Activated naive CD8-positive, alpha-beta T cell treated with anti-CD3 and anti-CD28 coated beads for 36 hours (primary cell): ENCODE data around the gene C1QTNF6. TPM values are rescaled to one million over a fixed set of nuclear protein-coding genes. Genes with fewer than 3 reads are reported as not detected.

Experiments used
- DNase-seq: peaks from one replicate; pipeline ENCODE4 v3.0.0; 2021
- H3K27ac Mint-ChIP-seq: one replicate; pipeline ENCODE4 v1.8.0; 2022; ENCODE audit warnings: mild to moderate bottlenecking, moderate library complexity, mixed read lengths
- H3K27me3 Mint-ChIP-seq: one replicate; pipeline ENCODE4 v1.8.0; 2022; ENCODE audit warnings: mild to moderate bottlenecking, mixed read lengths
- H3K36me3 Mint-ChIP-seq: one replicate; pipeline ENCODE4 v1.8.0; 2021; ENCODE audit warnings: mild to moderate bottlenecking, mixed read lengths
- H3K4me1 Mint-ChIP-seq: one replicate; pipeline ENCODE4 v1.8.0; 2021; ENCODE audit warnings: mixed read lengths
- H3K4me3 Mint-ChIP-seq: one replicate; pipeline ENCODE4 v1.8.0; 2022; ENCODE audit warnings: mild to moderate bottlenecking, moderate library complexity, mixed read lengths
- H3K9me3 Mint-ChIP-seq: one replicate; pipeline ENCODE4 v1.8.0; 2022; ENCODE audit warnings: mixed read lengths
- total RNA-seq, 2 experiments: library from RNA; stranded (reverse); gene quantifications; one replicate each; pipeline ENCODE4 v1.2.3, GENCODE V29; 2021

The C1QTNF6 gene
- total RNA-seq, 2 experiments from 2014 or later, result 2.7 to 3.2 TPM

DNA sequence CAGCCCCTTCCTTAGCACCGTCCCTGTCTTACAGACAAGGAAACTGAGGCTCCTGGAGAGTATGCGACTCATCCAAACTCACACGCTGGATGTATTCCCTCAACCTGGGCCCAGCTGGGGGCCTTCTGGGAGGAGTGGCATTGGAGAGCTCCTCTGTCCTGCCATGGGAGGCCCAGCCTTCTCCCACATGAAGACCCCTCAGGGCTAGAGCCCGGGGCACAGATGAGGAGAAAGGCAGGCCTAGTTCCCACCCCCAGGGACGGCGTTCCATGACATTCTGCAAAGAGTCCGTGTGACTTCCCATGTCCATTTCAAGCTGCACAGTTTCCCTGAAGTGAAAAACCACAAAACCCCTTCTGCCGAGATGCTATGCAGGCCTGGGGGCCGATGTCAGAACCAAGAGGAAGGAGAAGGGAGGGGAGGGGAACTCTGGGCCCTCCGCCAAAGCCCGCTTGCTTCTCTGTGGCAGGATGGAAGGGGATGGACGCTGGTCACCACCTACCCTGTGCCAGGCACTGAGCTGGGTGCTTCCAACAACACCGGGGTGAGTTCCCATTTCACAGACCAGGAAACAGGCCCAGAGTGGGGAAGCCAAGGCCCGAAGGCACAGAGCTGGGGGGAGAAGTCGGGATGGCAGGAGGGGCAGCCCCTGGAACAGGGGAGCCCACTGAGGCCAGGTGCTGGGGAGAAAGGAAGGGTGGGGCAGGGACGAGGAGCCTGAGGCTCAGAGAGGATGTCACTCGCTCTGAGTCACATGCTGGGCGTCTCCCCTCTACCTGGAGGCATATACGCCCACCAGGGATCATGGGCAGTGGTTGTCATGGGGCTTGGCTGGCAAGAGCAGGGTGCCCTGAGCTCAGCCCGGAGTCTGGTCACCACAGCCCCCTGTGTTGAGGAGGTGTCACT lies 40.3 kb upstream of the C1QTNF6 start:
- peaks cover 80% of the 10 kb centered on the region for H3K36me3 Mint-ChIP-seq

DNA sequence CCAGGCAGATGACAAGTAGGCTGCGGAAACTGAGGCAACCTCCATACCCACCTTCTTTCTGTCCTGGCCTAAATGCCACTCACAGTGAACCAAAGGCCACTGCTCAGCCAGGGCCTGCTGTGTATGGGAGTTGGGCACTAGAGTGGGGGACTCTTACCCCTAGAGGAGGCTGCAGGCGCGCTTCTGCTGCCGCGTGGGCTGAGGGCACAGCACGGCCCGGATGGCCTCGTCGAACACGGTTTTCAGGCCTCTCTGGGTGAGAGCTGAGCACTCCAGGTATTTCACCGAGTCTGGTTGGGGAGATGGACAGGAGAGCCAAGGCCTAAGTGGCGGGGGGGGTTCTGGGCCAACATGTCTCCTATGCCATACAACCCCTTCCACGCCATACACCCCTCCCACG lies 38.5 kb upstream of the C1QTNF6 start:
- DNase-seq, result peak; percentile 50
- Mint-ChIP-seq H3K9me3 (peaks cover 10% of the 10 kb centered on the region), H3K4me1 (peaks cover 87% of the 10 kb centered on the region), H3K4me3 (peak overlapping the region; percentile 62), H3K27ac (peak overlapping the region; percentile 98), H3K36me3 (peaks cover 82% of the 10 kb centered on the region), H3K27me3 (no peaks in the 10 kb centered on the region)

More for the DNA sequence above, 40.3 kb upstream of the C1QTNF6 start:
- peaks cover 89% of the 10 kb centered on the region for H3K4me1 Mint-ChIP-seq
- DNase-seq, result peak; percentile 63
- no peaks in the 10 kb centered on the region for H3K27me3 Mint-ChIP-seq
- H3K27ac Mint-ChIP-seq, result peak overlapping the region; percentile 95
- peak overlapping the region; percentile 78 for H3K4me3 Mint-ChIP-seq
- H3K9me3 Mint-ChIP-seq, result peaks cover 4% of the 10 kb centered on the region

GRCh38 chr22:37226087-37226486 lies 38.0 kb upstream of the C1QTNF6 start:
- Mint-ChIP-seq H3K4me1 (peaks cover 87% of the 10 kb centered on the region), H3K9me3 (peaks cover 14% of the 10 kb centered on the region), H3K27me3 (no peaks in the 10 kb centered on the region), H3K27ac (peak overlapping the region; percentile 98), H3K36me3 (peaks cover 82% of the 10 kb centered on the region), H3K4me3 (no peak overlapping the region)
- no peak for DNase-seq

GRCh38 chr22:37225481-37225880 lies 37.4 kb upstream of the C1QTNF6 start:
- Mint-ChIP-seq H3K9me3 (peaks cover 19% of the 10 kb centered on the region), H3K4me3 (no peak overlapping the region), H3K36me3 (peaks cover 83% of the 10 kb centered on the region), H3K4me1 (peaks cover 87% of the 10 kb centered on the region), H3K27me3 (no peaks in the 10 kb centered on the region), H3K27ac (peak overlapping the region; percentile 98)
- DNase-seq, result no peak

DNA sequence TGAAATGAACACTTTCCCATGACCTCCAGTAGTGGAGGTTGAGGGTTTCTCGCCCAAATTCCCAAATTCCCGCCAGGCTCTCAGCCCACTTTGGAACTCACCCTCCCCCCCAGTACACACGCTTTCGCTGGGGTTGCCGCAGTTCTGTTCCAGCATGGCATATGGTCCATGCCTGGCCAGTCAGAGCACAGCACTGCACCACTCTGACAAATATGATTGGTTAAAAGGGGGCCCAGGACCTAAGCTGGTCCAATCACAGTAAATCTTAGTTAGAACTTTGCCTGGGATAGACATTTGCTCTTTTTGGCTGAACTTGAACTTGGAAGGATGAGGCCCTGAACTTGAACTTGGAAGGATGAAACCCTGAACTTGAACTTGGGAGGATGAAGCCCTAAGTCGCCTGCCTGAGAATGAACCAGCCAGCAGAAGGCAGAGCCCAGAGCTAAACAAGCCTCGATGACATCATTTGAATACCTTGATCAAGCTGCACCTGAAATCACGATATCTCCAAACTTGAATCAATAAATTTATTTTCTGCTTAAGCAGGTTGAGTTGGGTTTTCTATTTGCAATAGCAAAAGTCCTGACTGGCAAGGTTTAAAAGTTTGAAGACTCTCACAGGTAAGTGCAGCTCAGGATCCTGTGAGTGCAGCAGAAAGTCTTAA lies 36.8 kb upstream of the C1QTNF6 start:
- peaks cover 87% of the 10 kb centered on the region for H3K4me1 Mint-ChIP-seq
- H3K27me3 Mint-ChIP-seq, result no peaks in the 10 kb centered on the region
- peaks cover 84% of the 10 kb centered on the region for H3K36me3 Mint-ChIP-seq
- H3K9me3 Mint-ChIP-seq, result peaks cover 19% of the 10 kb centered on the region
- DNase-seq, result no peak
- no peak overlapping the region for H3K4me3 Mint-ChIP-seq
- peak overlapping the region; percentile 98 for H3K27ac Mint-ChIP-seq

DNA sequence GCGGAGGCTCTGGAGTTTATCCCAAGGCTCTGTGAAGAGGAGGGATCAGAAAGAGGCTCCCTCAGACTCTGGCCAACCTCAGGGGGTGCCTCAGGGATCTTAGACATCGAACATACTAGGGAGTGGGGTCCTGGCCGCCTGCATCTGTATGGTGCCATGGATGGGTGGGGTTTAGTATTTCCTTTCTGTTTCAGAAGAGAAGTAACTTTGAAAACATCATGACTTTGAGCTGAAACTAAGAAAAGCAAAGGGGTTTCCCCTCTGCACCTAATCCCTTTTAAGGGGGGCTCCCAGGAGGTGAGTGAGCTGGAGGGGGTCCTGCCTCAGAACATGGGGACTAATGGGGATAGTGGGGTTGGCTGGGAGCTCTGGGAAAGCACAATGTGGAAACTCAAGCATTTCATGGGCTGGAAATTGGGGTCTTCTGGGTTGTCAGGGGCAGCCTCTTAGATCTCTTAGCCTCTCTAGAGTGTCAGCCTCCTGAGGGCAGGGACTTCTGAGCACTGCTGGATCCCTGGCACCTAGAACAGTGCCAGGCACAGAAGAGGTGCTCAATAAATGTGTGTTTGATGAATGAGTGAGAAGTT lies 36.0 kb upstream of the C1QTNF6 start:
- Mint-ChIP-seq H3K4me1 (peaks cover 87% of the 10 kb centered on the region), H3K9me3 (peaks cover 19% of the 10 kb centered on the region), H3K27ac (peak overlapping the region; percentile 98), H3K27me3 (no peaks in the 10 kb centered on the region), H3K36me3 (peaks cover 80% of the 10 kb centered on the region), H3K4me3 (peak overlapping the region; percentile 32)
- peak; percentile 45 for DNase-seq

- Mint-ChIP-seq H3K4me3 (peak overlapping the region; percentile 37), H3K27ac (peak overlapping the region; percentile 98), H3K9me3 (peaks cover 21% of the 10 kb centered on the region), H3K27me3 (no peaks in the 10 kb centered on the region), H3K4me1 (peaks cover 86% of the 10 kb centered on the region), H3K36me3 (peaks cover 77% of the 10 kb centered on the region)
- peak; percentile 50 for DNase-seq
Measured at GRCh38 chr22:37222440-37222971, 34.5 kb upstream of the C1QTNF6 start.

DNA sequence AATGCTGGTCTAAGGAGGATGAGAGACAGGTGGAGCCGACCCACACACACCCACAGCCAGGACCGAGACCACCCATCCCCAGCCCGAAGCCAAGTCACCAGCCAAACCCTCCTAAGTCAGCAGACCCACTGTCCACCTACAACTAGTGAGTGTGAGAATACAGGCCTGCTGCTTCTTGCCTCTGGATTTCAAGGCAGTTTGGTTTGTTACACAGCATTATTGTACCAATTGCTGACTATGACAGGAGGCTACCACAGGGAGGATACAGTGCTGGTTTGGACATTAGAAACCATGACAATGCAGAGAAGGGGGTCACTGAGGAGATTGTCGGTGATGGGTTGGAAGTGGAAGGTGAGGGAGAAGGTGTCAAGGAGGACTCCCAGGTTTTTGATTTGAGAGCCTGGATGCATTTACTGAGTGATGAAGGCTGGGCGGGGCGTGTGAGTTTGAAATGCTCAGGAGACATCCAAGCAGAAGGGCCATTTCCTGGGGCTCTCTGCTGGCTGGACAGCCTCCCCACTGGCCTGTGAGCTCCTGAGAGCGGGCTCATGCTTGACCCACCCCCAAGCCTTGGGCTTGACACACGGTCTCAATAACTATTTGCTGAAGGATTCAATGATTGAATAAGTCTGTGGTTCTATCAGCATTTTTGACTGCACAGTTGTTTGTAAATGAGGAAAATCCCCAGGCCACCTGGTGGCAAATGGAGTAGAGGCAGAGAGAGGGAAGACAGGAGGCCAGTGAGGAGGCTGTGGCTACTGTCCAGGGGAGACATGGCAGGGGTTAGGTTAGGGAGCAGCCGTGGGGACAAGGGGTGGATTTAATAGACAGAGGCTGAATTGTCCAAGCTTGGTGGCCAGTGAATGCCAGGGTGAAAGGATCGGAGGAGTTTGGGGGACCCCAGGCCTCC lies 33.6 kb upstream of the C1QTNF6 start:
- H3K9me3 Mint-ChIP-seq, result peaks cover 21% of the 10 kb centered on the region

GRCh38 chr22:37220543-37220981 lies 32.5 kb upstream of the C1QTNF6 start:
- Mint-ChIP-seq H3K4me3 (peak overlapping the region; percentile 72), H3K4me1 (peaks cover 88% of the 10 kb centered on the region), H3K27me3 (no peaks in the 10 kb centered on the region), H3K27ac (peak overlapping the region; percentile 98), H3K9me3 (peaks cover 21% of the 10 kb centered on the region), H3K36me3 (peaks cover 76% of the 10 kb centered on the region)
- no peak for DNase-seq

More for the DNA sequence above, 33.6 kb upstream of the C1QTNF6 start:
- Mint-ChIP-seq H3K4me1 (peaks cover 91% of the 10 kb centered on the region), H3K36me3 (peaks cover 83% of the 10 kb centered on the region), H3K27ac (peak overlapping the region; percentile 98), H3K27me3 (no peaks in the 10 kb centered on the region), H3K4me3 (peak overlapping the region; percentile 6)
- DNase-seq, result no peak

GRCh38 chr22:37219533-37219932 lies 31.5 kb upstream of the C1QTNF6 start:
- H3K4me1 Mint-ChIP-seq, result peaks cover 80% of the 10 kb centered on the region
- no peaks in the 10 kb centered on the region for H3K27me3 Mint-ChIP-seq
- H3K27ac Mint-ChIP-seq, result peak overlapping the region; percentile 98
- H3K36me3 Mint-ChIP-seq, result peaks cover 66% of the 10 kb centered on the region
- DNase-seq, result no peak
- H3K4me3 Mint-ChIP-seq, result peak overlapping the region; percentile 72
- peaks cover 21% of the 10 kb centered on the region for H3K9me3 Mint-ChIP-seq

DNA sequence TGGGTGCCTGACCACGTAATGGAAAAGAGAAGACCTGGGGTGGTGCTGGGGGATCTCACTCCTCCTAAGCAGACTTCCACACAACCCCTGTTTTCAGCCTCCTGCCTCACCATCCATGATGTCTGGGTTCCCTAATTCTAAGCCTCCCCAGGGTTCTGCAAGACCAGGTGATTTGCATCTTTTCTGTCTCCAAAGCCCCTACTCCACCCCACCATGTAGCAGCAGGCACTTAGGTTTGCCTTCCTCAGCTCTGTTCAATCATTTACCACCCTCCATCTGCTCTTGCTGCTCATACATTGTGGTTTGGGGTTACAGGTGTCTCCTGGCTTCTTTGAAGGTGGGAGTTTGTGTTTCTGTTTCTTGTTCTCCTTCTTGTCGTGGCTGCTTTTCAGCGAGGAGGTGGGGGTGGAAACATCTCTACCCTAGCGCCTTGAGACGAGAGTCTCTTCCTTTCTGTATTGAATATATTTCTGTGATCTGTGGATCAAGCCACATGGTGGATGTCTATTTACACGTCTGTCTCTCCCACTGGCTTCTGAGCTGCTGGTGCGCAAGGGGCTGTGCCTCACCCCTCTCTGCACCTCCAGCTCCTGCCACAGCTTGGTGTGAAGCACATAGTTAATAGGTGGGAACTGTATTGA lies 30.8 kb upstream of the C1QTNF6 start:
- DNase-seq, result peak; percentile 81
- Mint-ChIP-seq H3K27ac (peak overlapping the region; percentile 98), H3K4me1 (peaks cover 74% of the 10 kb centered on the region), H3K9me3 (peaks cover 17% of the 10 kb centered on the region), H3K4me3 (peak overlapping the region; percentile 72), H3K27me3 (no peaks in the 10 kb centered on the region), H3K36me3 (peaks cover 60% of the 10 kb centered on the region)

GRCh38 chr22:37218399-37218770 lies 30.3 kb upstream of the C1QTNF6 start:
- peaks cover 17% of the 10 kb centered on the region for H3K9me3 Mint-ChIP-seq
- peak overlapping the region; percentile 98 for H3K27ac Mint-ChIP-seq
- H3K27me3 Mint-ChIP-seq, result no peaks in the 10 kb centered on the region
- DNase-seq, result no peak
- peaks cover 55% of the 10 kb centered on the region for H3K36me3 Mint-ChIP-seq
- peaks cover 69% of the 10 kb centered on the region for H3K4me1 Mint-ChIP-seq
- peak overlapping the region; percentile 72 for H3K4me3 Mint-ChIP-seq

GRCh38 chr22:37215890-37216289 lies 27.8 kb upstream of the C1QTNF6 start:
- Mint-ChIP-seq H3K27me3 (no peaks in the 10 kb centered on the region), H3K4me1 (peaks cover 56% of the 10 kb centered on the region), H3K27ac (no peak overlapping the region), H3K4me3 (no peak overlapping the region), H3K36me3 (peaks cover 30% of the 10 kb centered on the region), H3K9me3 (peaks cover 5% of the 10 kb centered on the region)
- DNase-seq, result no peak

DNA sequence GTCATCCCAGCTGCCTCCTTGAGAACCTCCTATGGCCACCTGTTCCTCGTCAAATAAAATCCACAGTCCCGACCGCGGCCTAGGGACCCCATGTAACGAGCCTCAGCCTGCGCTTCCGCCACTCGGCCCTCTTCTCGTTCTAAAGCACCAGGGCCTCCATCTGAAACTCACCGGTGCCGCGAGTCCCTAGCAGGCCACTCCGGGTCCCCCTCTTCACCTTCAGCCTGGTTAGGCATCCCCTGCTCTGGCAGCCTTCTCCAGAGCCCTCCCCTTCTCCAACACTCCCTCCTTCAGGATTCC lies 26.6 kb upstream of the C1QTNF6 start:
- no peak overlapping the region for H3K27ac Mint-ChIP-seq
- DNase-seq, result no peak

More for the DNA sequence above, 26.6 kb upstream of the C1QTNF6 start:
- H3K4me1 Mint-ChIP-seq, result peaks cover 48% of the 10 kb centered on the region
- peaks cover 2% of the 10 kb centered on the region for H3K9me3 Mint-ChIP-seq
- H3K4me3 Mint-ChIP-seq, result no peak overlapping the region
- peaks cover 23% of the 10 kb centered on the region for H3K36me3 Mint-ChIP-seq
- H3K27me3 Mint-ChIP-seq, result no peaks in the 10 kb centered on the region
